HepG2 (cell line): ENCODE results near the gene PAN2. TPM values are rescaled to one million over a fixed set of nuclear protein-coding genes. Genes with fewer than 3 reads are reported as not detected.

ENCODE experiments used
- CCAR2 ChIP-seq: fragments of 200-400 bp; formaldehyde crosslinking; optimal IDR thresholded peaks from 2 replicates; pipeline ENCODE3; 2018; ENCODE audit warnings: low read depth, mild to moderate bottlenecking, low read length, moderate library complexity
- DDIT3 ChIP-seq: sonication (generic); formaldehyde crosslinking; IDR thresholded peaks from 2 replicates; pipeline ENCODE4 v1.4.0; 2020; ENCODE audit warnings: mild to moderate bottlenecking, missing genetic modification reagents
- IRF2 ChIP-seq: IDR thresholded peaks from 2 replicates; pipeline ENCODE4 v1.6.1; 2018; ENCODE audit warnings: missing genetic modification reagents, missing compliant biosample characterization
- KDM5B ChIP-seq: sonication (generic); formaldehyde crosslinking; IDR thresholded peaks from 2 replicates; pipeline ENCODE4 v1.4.0; 2020; ENCODE audit warnings: missing genetic modification reagents, mild to moderate bottlenecking, borderline replicate concordance
- NR2C2 ChIP-seq: sonication (generic); formaldehyde crosslinking; IDR thresholded peaks from 2 replicates; pipeline ENCODE4 v1.4.0; 2020; ENCODE audit warnings: missing genetic modification reagents, mild to moderate bottlenecking, moderate library complexity, borderline replicate concordance
- NR2F2 ChIP-seq: IDR thresholded peaks from 2 replicates; pipeline ENCODE4 v1.6.1; 2012; ENCODE audit warnings: low read depth, inconsistent platforms, borderline replicate concordance
- PRDM4 ChIP-seq: sonication (generic); formaldehyde crosslinking; IDR thresholded peaks from 2 replicates; pipeline ENCODE4 v1.9.0; 2021; ENCODE audit warnings: missing genetic modification reagents, borderline replicate concordance
- RFX3 ChIP-seq: IDR thresholded peaks from 2 replicates; pipeline ENCODE4 v1.6.1; 2016; ENCODE audit warnings: missing biosample characterization, missing genetic modification reagents
- SRSF1 ChIP-seq: fragments of 200-400 bp; formaldehyde crosslinking; optimal IDR thresholded peaks from 2 replicates; pipeline ENCODE3; 2017; ENCODE audit warnings: mild to moderate bottlenecking, low read depth, low read length, moderate library complexity
- TEF ChIP-seq: sonication (generic); formaldehyde crosslinking; IDR thresholded peaks from 2 replicates; pipeline ENCODE4 v1.5.0; 2020; ENCODE audit warnings: missing genetic modification reagents
- TSC22D2 ChIP-seq: sonication (generic); formaldehyde crosslinking; IDR thresholded peaks from 2 replicates; pipeline ENCODE4 v1.5.1; 2020; ENCODE audit warnings: missing genetic modification reagents, mild to moderate bottlenecking, borderline replicate concordance
- ZBTB21 ChIP-seq: sonication (generic); formaldehyde crosslinking; IDR thresholded peaks from 2 replicates; pipeline ENCODE4 v1.4.0; 2020; ENCODE audit warnings: missing genetic modification reagents
- ZBTB49 ChIP-seq: sonication (generic); formaldehyde crosslinking; IDR thresholded peaks from 2 replicates; pipeline ENCODE4 v1.4.0; 2020; ENCODE audit warnings: missing genetic modification reagents, borderline replicate concordance
- ZNF333 ChIP-seq: sonication (generic); formaldehyde crosslinking; IDR thresholded peaks from 2 replicates; pipeline ENCODE4 v1.4.0; 2020; ENCODE audit warnings: mild to moderate bottlenecking, missing genetic modification reagents, borderline replicate concordance
- ZNF382 ChIP-seq: sonication (generic); formaldehyde crosslinking; IDR thresholded peaks from 2 replicates; pipeline ENCODE4 v1.5.0; 2020; ENCODE audit warnings: missing genetic modification reagents, mild to moderate bottlenecking, borderline replicate concordance
- ZNF512 ChIP-seq: sonication (generic); formaldehyde crosslinking; IDR thresholded peaks from 2 replicates; pipeline ENCODE4 v1.4.0; 2020; ENCODE audit warnings: mild to moderate bottlenecking, missing genetic modification reagents
- ZNF564 ChIP-seq: sonication (generic); formaldehyde crosslinking; IDR thresholded peaks from 2 replicates; pipeline ENCODE4 v1.8.1; 2023; ENCODE audit warnings: mild to moderate bottlenecking, missing genetic modification reagents
- ZNF569 ChIP-seq: sonication (generic); formaldehyde crosslinking; IDR thresholded peaks from 2 replicates; pipeline ENCODE4 v1.5.0; 2020; ENCODE audit warnings: mild to moderate bottlenecking, missing genetic modification reagents, moderate library complexity, borderline replicate concordance
- ZNF570 ChIP-seq: sonication (generic); formaldehyde crosslinking; IDR thresholded peaks from 2 replicates; pipeline ENCODE4 v1.4.0; 2020; ENCODE audit warnings: mild to moderate bottlenecking, missing genetic modification reagents, borderline replicate concordance
- ZNF740 ChIP-seq: sonication (generic); formaldehyde crosslinking; IDR thresholded peaks from 2 replicates; pipeline ENCODE4 v1.4.0; 2020; ENCODE audit warnings: missing genetic modification reagents
- ZNF788 ChIP-seq: sonication (generic); formaldehyde crosslinking; IDR thresholded peaks from 2 replicates; pipeline ENCODE4 v1.5.0; 2020; ENCODE audit warnings: mild to moderate bottlenecking, missing genetic modification reagents, borderline replicate concordance
- ZNF839 ChIP-seq: sonication (generic); formaldehyde crosslinking; IDR thresholded peaks from 2 replicates; pipeline ENCODE4 v1.4.0; 2020; ENCODE audit warnings: missing genetic modification reagents, mild to moderate bottlenecking, borderline replicate concordance
- ZZZ3 ChIP-seq: sonication (generic); formaldehyde crosslinking; IDR thresholded peaks from 2 replicates; pipeline ENCODE4 v1.4.0; 2020; ENCODE audit warnings: missing genetic modification reagents, mild to moderate bottlenecking, borderline replicate concordance
- polyA plus RNA-seq, 8 experiments: library from polyadenylated mRNA; depleted of rRNA in 3 of 8; stranded (reverse) in 7 of 8; unstranded in 1 of 8; fragments of >200 nt; fragmentation: Illumina TruSeq in 4 of 8; extraction: Trizol in 4 of 8; gene quantifications; 2 replicates each; pipeline versions ENCODE4 v1.2.1 to v1.2.3, GENCODE V29; 2011 to 2016; ENCODE audit warnings: low read depth in 4 of 8, missing spikeins in 1 of 8, mixed read lengths in 1 of 8; ENCODE audit not compliant: insufficient read depth in 1 of 8
- total RNA-seq, 5 experiments: library from RNA; depleted of rRNA; stranded (reverse); fragments of >200 nt; fragmentation: Illumina TruSeq; extraction: Trizol; gene quantifications; 2 replicates each; pipeline ENCODE4 v1.2.3, GENCODE V29; 2016; ENCODE audit warnings: low read depth in 1 of 5

PAN2 gene
- total and polyA plus RNA-seq, 2 of the 13 experiments (the other 11 are each of a cell fraction or from before 2014, with no cell fraction given) = 27.2 to 61.1 TPM

- TF ChIP-seq TEF (CRISPR knock-in tag) = no peak
- TF ChIP-seq IRF2 (CRISPR knock-in tag) = no peak
- TF ChIP-seq ZNF570 (CRISPR knock-in tag) = no peak
- TF ChIP-seq CCAR2 = no peak
- no peak for TF ChIP-seq ZBTB49 (CRISPR knock-in tag)
- TF ChIP-seq PRDM4 (CRISPR knock-in tag) = 0 out of 2 replicates have a peak, but pooled peaks have one; percentile 9
- no peak for TF ChIP-seq TSC22D2 (CRISPR knock-in tag)
- no peak for TF ChIP-seq ZZZ3 (CRISPR knock-in tag)
- TF ChIP-seq ZNF564 (CRISPR knock-in tag) = 0 out of 2 replicates have a peak, but pooled peaks have one; percentile 14
- no peak for TF ChIP-seq RFX3 (CRISPR knock-in tag)
- TF ChIP-seq ZNF788 (CRISPR knock-in tag) = no peak
- TF ChIP-seq ZNF740 (CRISPR knock-in tag) = 0 out of 2 replicates have a peak, but pooled peaks have one; percentile 44
- TF ChIP-seq ZNF333 (CRISPR knock-in tag) = no peak
- TF ChIP-seq ZNF569 (CRISPR knock-in tag) = no peak
- TF ChIP-seq NR2F2 = no peak
- no peak for TF ChIP-seq ZNF382 (CRISPR knock-in tag)
- no peak for TF ChIP-seq ZNF512
- TF ChIP-seq DDIT3 (CRISPR knock-in tag) = no peak
- TF ChIP-seq ZNF839 = no peak
- no peak for TF ChIP-seq KDM5B
- TF ChIP-seq ZBTB21 (CRISPR knock-in tag) = no peak
- peak; percentile 16 for TF ChIP-seq SRSF1
- TF ChIP-seq NR2C2 (CRISPR knock-in tag) = no peak
These were observed 18.6 kb downstream of the PAN2 start (continued) for GRCh38 chr12:56315249-56315621.
